HG03457 (cell line): Measurements from ENCODE around the gene GRWD1.

Experiments
- ATAC-seq: cut with Tn5 transposase; IDR thresholded peaks from one replicate; pipeline ENCODE4 v1.9.1; 2021; ENCODE audit warnings: moderate number of reproducible peaks; ENCODE audit not compliant: unreplicated experiment

GRWD1 gene

DNA sequence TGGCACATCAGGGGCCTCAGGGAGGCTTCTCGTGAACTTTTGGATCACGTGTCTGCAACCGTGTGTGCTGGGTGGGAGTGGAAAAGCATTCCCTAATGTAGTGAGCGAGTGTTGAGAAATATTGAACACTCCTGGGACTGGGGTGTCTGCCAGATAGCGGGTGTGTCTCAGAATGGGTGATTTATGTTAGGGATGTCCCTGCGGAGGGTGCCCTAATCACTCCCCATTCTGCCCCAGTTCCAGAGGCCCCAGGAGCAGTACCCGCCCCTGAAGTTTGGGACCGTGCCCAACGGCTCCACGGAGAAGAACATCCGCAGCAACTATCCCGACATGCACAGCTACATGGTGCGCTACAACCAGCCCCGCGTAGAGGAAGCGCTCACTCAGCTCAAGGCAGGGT, 24.2 kb upstream of the GRWD1 start:
- no peak for ATAC-seq

DNA sequence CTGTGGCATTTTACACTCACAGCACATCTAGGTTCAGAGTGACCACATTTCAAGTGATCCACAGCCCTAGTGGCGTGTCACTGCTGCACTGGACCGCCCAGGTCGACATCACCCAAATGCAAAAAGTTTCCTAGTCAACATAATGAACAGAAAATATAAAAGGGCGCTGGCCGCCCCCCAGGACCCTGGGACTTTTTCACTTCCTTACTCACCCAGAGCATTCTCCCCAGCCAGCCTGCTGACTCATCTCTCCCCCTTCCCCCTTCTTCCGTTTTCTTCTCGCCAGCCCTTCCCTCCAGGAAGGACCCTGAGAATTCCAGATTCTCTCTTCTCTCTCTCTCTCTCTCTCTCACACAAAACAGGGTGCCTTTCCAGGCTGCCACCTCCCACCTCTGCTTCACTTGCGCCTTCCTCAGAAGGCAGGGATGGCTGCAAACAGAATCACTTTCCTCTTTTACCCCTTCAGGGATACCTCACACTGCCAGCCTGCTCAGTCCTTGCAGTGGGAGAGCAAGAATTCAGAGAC, 21.0 kb upstream of the GRWD1 start:
- no peak for ATAC-seq

GRCh38 chr19:48428670-48429069, 17.1 kb upstream of the GRWD1 start:
- no peak for ATAC-seq

DNA sequence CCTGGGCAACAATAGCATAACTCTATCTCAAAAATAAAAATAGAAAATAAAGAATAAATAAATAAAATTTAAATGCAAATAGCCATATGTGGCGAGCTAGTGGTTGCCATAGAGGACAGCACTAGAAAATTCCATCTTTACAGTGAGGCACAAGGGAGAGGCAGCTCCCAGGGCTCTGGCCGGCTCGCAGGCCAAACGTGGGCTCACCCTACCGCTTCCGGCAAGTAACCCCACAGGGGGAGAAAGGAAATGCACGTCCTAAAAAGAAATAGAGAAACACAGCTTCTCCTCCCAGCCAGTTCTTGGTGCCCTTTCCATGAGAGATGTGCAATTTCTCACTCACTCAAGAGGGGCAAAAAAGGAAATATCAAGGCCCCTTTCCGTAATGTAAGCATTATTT, 12.4 kb upstream of the GRWD1 start:
- no peak for ATAC-seq

GRCh38 chr19:48436586-48436985, 9.2 kb upstream of the GRWD1 start:
- no peak for ATAC-seq

- no peak for ATAC-seq
These were observed 4.3 kb upstream of the GRWD1 start for GRCh38 chr19:48441360-48442050.

- ATAC-seq, result no peak
These were observed 3.4 kb upstream of the GRWD1 start for GRCh38 chr19:48442116-48443035.

DNA sequence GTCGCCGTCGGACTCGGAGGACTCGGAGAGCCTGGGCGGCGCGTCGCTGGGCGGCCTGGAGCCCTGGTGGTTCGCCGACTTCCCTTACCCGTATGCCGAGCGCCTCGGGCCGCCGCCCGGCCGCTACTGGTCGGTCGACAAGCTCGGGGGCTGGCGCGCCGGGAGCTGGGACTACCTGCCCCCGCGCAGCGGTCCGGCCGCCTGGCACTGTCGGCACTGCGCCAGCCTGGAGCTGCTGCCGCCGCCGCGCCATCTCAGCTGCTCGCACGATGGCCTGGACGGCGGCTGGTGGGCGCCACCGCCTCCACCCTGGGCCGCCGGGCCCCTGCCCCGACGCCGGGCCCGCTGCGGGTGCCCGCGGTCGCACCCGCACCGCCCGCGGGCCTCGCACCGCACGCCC, 2.5 kb upstream of the GRWD1 start:
- ATAC-seq, result no peak

DNA sequence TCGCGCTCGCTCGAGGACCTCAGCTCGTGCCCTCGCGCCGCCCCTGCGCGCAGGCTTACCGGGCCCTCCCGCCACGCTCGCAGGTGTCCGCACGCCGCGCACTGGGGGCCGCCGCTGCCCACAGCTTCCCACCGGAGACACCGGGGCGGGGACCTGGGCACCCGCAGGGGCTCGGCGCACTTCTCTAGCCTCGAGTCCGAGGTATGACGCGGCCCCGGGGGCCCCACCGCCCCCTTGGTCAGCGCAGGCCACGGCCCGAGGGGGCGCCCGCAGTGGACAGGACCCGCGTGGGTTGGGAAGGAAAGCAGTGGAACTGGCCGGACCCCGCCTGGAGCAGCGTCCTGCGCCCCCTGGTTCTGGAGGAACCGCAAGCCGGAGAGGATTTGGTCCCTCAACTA, 2.1 kb upstream of the GRWD1 start:
- ATAC-seq, result no peak

- no peak for ATAC-seq
These were observed 1.5 kb upstream of the GRWD1 start for GRCh38 chr19:48444129-48444935.

GRCh38 chr19:48444936-48445200, 915 bp upstream of the GRWD1 start:
- ATAC-seq, result no peak

GRCh38 chr19:48445256-48445605, 552 bp upstream of the GRWD1 start:
- peak; percentile 13 for ATAC-seq

DNA sequence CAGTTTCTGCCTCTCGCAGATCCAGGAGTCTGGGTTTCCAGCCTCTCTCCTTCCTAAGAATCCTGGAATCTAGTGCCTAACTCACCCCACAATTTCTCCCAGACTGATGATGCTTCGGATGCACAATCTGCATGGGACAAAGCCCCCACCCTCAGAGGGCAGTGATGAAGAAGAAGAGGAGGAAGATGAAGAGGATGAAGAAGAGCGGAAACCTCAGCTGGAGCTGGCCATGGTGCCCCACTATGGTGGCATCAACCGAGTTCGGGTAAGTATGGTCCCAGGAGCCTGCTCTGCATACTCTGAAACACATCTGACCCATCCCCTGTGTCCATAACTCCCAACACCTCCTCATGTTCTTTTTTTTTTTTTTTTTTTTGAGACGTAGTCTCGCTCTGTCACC, 796 bp downstream of the GRWD1 start:
- ATAC-seq, result no peak

DNA sequence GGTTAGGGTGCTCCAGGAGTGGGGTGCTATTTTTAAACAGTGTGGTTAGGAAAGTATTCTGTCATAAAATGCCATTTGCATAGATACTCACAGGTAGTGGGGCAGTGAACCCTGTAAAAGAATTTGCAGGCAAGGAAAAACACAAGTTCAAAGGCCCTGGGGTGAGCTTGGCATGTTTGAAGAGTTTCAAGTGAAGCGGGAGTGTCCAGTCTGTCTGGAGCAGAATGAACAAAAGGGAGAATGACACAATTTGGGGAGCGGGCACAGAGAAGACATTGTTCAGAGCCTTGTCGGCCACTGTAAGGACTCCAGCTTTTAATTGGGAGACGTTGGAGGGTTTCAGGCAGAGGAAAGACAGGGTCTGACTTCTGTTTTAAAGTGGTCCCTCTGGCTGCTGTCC, 2.8 kb downstream of the GRWD1 start:
- ATAC-seq, result no peak

- ATAC-seq, result no peak
These were observed 4.7 kb downstream of the GRWD1 start for GRCh38 chr19:48450441-48450840.

GRCh38 chr19:48450863-48451262, 5.1 kb downstream of the GRWD1 start:
- no peak for ATAC-seq

DNA sequence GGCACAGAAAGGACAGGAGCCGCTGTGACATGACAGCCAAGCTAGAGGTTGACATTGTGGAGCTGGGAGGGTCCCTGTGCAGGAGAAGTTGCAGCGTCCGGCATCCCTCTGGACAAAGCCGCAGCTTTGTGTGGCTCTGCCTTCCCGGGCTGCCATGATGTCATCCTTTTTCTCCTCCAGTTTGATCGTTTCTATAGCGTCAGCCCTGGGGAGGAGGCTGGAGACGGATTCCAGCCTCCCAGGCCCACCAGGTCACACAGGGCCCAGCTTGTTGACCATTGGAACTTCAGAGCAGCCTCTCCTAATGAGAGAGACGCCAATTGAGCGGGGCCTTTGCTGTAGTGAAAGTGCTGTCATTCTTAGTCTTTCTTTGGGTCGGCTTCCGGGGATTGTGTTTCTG, 5.8 kb downstream of the GRWD1 start:
- no peak for ATAC-seq

DNA sequence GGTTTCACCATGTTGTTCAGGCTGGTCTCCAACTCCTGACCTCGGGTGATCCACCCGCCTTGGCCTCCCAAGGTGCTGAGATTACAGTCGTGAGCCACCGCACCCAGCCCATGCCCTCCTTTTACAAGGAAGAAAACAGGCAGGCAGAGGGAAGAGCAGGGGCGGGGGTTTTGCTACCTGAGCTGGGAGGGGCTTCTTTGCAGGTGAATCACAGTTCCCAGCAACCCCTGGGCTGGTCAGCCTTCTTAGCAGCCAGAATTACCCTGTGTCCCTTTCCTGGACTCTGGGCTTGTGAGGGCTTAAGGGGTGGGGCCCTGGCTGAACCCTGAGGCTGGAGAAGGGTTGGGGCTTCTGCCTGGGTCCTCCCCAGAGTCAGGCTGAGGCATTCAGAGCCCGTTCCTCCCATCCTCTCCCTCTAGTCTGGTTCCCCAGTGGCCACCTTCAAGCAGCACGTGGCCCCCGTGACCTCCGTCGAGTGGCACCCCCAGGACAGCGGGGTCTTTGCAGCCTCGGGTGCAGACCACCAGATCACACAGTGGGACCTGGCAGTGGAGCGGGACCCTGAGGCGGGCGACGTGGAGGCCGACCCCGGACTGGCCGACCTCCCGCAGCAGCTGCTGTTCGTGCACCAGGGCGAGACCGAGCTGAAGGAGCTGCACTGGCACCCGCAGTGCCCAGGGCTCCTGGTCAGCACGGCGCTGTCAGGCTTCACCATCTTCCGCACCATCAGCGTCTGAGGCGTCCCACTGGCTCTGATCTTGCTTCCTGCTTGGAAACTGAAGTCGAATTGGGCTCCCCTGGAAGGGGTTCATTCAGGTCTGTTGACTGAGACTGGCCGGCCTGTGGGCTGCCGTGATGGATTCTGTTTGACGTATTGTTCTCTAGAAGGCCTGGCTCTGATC, 6.8 kb downstream of the GRWD1 start:
- no peak for ATAC-seq

DNA sequence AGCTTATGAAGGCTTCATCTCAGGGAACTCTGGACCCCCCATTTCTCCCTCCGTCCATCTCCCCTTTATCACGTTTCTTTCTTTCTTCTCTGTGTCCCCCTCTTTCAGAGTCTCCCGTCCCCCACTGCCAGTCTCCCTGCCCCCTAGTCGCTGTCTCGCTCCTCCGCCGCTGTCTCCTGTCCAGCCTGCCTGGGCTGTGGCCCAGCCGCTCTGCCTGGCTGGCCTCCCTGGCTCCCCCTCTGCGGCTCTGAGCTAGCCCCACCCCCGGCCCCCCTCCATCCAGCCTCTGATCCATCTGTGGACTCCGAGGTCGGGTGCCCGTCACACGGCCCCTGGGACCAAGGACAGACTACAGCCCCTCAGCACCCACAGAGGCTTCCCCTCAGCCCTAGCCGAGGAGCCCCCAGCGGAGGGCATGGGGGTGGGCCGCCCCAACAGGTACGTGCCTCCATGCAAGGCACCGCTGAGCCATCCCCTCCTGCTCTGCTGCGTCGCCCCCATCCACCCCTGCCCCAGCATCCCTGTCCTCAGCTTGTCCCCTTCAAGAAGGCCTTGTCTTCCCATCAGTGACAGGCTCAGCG, 8.5 kb downstream of the GRWD1 start:
- no peak for ATAC-seq

GRCh38 chr19:48455171-48455907, 9.6 kb downstream of the GRWD1 start, which contains the start of gene KCNJ14:
Gene KCNJ14 (plus strand): TSS chr19:48455574. CDS start chr19:48461725, 6,151 bp downstream.
- ATAC-seq, result no peak
